ENCODE data around the gene TMPRSS3.

TMPRSS3 gene

GRCh38 chr21:42395905-42396651, at the start of gene TMPRSS3:
Gene TMPRSS3, minus strand, starts transcription at chr21:42396052. Its CDS starts 635 bp downstream, at chr21:42395417.
- no peak for DNase-seq

GRCh38 chr21:42445311-42445710, 49.5 kb upstream of the TMPRSS3 start:
- DNase-seq = no peak

DNA sequence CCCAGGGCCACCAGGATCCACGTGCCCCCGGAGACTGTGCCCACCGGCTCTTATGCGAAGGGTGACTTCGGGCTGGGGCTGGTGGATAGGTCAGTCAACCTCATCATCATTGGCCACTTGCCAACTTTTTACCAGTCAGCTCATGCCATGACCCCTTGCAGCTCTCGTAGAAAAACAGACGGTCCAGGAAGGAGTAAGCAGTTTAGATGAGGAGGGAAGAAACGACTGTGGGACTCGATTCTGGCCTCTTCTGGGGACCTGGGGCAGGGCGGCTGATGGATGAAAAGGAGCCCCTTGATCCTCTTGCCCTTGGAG, 48.9 kb upstream of the TMPRSS3 start:
- no peak for DNase-seq

DNA sequence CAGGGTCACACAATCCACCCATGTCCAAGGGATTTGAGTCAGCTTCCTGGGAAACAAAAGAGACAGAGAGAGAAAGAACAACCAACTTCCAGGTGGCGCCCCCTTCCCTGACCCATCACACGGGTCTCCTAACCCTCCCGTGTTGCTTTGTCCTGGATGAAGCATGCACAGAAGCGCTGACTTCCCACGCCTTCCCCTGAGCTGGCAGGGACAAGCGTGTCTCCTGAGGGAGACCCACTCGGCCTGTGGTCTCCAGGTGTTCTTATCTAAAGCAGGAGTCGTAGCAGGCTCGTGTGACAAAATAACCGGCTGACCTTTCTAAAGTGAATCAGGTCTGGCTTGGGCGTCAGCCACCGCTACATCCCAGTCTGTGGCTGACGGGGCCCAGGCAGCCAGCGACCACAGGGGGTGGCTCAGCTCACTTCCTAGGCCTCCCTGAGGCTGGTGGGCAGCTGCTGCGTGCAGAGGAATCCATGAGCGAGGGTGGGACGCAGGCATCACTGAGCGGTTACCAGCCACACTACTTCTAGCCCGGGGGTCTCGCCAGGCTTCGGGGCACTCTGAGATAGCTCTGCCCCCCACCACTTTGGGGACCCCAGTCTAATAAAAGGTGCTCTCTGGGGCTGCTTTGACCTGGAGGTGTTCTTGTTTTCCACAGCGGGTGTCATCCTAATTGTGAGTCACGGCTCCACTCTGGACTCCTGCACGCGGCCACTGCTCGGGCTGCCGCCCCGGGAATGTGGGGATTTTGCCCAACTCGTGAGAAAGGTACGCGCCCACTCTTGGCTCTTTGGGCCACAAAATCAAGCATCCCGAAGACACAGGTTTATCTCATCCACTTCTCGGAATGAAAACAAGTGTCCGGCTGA, 48.3 kb upstream of the TMPRSS3 start:
- no peak for DNase-seq

- no peak for DNase-seq
Measured at GRCh38 chr21:42443181-42443785, 47.4 kb upstream of the TMPRSS3 start.

DNA sequence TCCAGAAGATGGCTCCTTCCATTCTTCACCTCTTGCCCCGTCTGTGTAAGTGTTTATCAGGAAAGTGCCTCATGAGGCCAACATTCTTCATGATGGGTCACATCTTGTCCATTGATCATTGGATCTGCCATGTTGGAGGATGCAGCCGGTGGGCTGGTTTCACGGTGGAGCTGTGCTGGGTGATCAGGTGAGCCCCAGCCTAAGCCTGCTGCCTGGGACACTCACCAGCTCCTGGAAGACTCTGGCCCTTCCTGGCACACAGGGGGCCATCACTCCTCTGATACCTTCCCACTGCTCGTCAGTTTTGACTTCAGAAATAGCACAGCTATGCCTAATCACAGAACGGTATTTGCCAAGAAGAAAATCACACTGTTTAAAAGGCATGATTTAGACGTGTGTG, 46.1 kb upstream of the TMPRSS3 start:
- DNase-seq = no peak

DNA sequence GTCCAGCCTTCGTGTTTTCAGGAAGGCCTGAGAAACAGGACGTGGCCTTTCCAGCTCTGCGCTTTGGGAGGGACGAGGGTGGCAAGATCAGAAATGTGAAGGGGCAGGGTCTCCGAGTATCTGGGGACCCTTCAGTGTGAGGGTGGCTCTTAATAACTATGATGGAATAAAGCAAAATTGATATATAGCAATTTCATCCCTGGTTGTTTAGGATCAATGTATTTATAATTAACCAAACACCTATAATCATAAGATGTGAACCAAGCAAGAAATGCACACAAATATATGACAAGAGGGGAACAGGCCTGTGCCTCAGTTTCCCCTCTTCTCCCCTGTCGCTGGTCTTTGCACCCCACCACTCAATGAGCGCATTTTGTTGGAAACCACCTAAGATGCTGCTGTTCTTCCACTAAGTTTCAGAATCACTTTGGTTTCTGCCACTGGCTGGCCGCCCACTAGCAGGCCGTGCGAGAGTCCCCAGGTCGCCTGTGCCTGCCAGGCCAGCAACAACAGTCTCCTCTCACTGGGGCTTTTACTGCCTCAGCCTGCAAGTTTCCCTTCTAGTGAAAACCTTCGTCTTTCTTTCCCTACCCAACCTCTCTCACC, 44.4 kb upstream of the TMPRSS3 start:
- DNase-seq = no peak

DNA sequence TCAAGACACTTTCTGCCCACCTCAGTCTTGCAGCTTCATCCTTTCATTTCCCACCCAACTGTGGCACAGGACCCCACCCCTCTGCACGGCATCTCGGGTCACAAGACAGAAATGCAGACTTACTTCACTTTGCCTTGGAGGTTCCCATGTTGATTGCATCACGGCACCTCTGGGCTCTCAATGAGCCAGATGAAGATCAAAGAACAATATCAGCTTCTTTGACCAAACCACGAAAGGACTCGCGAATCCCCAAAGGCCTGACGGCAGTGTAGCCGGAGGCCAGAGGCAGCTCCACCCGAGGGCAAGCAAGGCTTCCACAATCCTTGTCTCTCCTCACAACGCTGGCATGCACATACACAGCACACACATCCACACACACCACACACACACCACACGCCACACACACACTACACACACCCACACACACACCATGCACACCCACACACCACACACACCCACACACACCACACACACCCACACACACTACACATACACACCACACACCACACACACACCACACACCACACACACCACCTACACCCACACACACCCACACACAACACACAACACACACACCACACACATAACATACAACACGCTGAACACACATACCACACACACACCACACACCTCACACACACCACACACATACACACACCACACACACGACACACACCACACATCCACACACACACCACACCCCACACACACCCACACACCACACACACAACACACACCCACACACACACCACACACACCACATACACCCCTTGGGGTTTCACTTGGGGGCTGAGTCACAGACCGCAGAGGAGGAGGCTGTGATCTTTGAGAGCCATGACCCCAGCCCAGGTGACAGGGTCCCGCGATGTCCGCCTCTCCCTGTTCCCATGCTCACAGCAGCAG, 43.7 kb upstream of the TMPRSS3 start:
- DNase-seq = peak; percentile 81

- no peak for DNase-seq
Measured at GRCh38 chr21:42438316-42439205, 42.7 kb upstream of the TMPRSS3 start.

DNA sequence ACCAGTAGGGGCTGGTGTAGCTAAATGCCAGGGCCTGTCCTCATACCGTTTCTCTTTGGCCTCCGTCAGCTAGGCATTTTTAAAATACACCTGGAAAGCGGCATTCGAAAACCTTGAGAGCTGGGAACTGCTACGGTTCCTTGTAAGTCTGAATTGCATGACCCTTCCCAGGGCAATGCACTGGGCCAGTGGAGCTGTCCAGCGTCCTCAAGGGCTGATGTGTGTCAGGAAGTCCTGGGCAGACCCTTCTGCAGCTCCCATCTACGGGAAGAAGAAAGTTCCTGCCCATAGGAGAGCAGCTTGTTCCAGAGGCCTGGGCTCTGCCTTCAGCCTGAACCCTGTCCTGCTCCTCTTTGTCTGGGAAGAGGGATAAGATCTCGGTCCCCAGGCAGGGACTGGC, 41.9 kb upstream of the TMPRSS3 start:
- no peak for DNase-seq

- no peak for DNase-seq
Measured at GRCh38 chr21:42436914-42437313, 41.1 kb upstream of the TMPRSS3 start.

GRCh38 chr21:42435833-42436232, 40.0 kb upstream of the TMPRSS3 start:
- no peak for DNase-seq

DNA sequence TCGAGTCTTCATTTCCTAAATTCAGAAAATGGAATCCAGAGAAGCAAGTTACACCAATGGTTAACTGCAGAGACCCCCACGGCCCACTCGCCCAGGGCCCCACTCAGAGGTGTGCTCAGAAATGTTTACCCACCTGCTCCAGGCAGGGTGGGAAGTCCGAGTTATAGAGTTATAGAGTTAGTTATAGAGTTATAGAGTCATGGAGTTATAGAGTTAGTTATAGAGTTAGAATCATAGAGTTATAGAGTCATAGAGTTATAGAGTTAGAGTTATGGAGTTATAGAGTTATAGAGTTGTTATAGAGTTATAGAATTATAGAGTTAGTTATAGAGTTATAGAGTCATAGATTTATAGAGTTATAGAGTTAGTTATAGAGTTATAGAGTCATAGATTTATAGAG, 39.5 kb upstream of the TMPRSS3 start:
- no peak for DNase-seq

DNA sequence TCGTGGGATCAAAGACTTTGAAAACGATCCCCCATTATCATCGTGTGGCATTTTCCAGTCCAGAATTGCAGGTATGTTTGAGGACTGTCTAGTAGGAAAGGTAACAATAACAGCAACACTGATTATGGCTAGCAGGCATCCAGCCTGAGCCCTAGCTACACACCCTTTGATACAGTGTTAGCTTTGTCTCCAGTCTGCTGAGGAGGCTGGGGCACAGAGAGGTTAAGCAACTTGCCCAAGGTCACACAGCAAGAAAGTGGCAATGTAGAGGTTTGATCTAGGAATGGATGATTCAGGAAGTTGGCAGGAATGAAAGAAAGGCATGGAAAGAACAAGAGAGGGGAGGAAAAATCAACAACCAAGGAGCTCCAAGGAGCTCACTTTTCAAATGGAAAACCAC, 39.0 kb upstream of the TMPRSS3 start:
- DNase-seq = no peak

DNA sequence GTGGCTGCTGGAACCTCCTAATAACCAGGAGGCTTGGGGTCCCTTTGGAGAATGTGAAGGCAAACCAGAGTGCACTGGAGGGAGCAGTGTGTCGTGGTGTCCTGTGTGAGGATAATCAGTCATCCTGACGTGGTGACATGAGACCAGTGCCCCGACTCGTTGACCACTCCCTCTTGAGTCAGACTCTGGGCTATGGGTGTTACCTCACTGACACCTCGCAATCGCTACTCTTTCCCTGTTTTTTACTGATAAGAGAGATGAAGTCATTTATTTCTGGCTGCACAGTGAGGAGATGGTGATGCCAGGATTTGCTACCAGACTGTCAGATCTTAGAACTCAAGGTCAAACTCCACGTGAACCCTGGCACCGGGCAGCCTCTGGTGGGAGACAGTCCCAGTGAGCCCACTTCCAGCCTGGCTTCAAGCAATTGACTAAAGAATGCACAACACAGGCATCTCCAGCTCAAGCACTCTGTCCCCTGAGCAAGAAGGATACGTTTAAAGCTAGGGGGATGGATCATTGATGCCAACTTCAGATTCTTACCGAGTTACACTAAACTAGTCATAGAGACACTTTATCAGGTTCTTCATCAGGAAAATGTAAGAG, 38.2 kb upstream of the TMPRSS3 start:
- DNase-seq = no peak

DNA sequence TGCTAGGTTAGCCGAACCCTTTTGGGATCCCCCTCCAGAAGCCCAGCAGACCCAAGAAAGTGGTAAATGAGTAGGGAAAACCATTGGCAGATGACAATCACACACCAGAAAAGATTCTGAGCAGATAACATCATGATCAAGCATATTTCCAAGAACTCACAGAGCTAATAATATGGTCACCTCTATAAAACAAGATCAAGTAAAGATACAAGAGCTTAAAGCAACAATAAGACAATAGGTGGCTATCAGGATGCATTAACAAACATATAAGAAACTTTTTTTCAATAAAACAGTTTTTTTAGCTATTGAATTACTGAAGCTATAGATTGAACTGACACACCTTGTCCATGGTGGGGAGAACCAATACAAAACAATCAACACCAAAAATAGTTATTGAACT, 36.8 kb upstream of the TMPRSS3 start:
- no peak for DNase-seq

DNA sequence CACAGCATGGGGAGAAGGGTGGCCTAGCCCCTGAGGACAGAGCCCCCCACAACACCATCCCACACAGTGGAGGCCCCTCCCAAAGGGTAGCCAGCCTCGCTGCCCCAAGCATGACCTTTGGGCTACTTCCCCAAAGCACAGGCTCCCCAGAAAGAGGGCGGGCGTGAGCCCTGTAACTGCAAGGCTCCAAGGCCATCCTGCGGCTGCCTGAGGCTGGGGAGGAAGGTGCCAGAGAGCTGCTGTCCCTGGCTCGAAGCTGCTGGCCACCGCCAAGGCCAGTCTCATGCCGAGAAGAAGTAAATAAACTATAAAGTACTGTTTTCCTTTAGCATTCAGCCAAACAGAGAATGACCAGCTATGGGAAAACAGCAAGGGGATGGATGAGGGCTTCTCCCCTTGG, 35.3 kb upstream of the TMPRSS3 start:
- DNase-seq = no peak

DNA sequence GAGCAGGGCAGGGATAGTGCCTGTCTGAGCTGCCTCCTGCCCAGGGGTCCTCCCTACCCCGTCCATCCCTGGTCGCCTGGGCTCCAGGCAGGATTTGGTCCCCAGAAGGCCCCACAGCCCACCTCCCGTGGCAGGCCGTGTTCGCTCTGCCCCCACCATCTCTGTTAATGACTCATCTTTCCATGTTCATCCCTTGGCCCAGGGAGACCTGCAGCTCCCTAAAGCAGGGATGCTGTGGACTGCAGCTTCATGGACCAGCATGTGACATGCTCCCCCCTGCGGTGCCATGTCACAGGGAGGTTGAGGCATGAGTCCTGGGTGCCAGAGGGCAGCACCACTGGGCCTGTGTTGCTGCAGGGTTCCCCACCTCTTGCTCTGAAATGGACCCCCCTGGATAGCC, 34.7 kb upstream of the TMPRSS3 start:
- DNase-seq = no peak

GRCh38 chr21:42429856-42430255, 34.0 kb upstream of the TMPRSS3 start:
- DNase-seq = no peak

GRCh38 chr21:42429021-42429420, 33.2 kb upstream of the TMPRSS3 start:
- DNase-seq = no peak

DNA sequence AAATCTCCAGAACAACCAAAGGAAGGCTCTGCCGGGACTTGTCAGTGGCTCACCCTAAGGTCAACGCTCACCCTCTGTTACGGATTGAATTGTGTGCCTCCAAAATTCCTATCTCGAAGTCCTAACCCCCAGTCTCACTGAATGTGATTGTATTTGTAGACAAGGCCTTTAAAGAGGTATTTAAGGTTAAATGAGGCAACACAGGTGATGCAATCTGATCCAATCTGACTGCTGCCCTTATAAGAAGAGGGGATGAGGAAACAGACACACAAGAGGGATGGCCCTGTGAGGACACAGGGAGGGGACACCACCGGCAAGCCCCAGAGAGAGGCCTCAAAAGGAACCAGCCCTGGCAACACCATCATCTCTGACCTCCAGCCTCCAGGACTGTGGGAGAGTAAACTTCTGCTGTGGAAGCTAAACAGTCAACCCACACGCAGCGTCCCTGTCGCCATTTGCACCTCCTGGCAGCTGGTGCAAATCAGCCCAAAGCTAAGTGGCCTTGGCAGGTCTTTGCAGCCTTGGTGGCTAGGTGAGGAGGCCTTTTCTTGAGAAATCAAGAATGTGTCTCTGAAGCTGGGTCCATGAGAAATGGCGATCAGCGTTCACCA, 32.1 kb upstream of the TMPRSS3 start:
- no peak for DNase-seq
